Bone marrow (tissue), 2 donors: Measurements from ENCODE around the gene GJA1.
"Not testable (repeated sequence)": the region's sequence is repeated elsewhere in the genome, so short reads cannot be mapped to it uniquely, and the experiment has no call there.

ENCODE experiments used
- DNase-seq, 2 donors: peaks; one replicate each; lab custom pipeline; 2025; lab: John Stamatoyannopoulos, UW

GJA1 gene

GRCh38 chr6:121435444-121436069 lies at the start of gene GJA1:
TSS of gene GJA1 (plus strand) at chr6:121435646. CDS start at chr6:121446848, 11,202 bp downstream.
- DNase-seq, result no peak

DNA sequence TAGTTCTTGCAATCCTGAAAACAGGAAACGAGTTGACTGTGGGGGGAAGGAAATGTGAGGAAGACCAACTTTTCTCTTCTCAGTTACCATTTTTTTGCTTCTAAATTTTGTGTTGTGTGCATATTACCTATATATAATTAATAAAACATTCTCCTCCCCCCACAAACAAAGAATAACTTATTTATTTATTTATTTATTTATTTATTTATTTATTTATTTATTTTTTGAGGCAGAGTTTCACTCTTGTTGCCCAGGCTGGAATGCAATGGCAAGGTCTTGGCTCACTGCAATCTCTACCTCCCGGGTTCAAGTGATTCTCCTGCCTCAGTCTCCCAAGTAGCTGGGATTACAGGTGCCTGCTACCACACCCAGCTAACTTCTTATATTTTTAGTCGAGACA lies 48.9 kb upstream of the GJA1 start:
- not testable (repeated sequence) for DNase-seq

GRCh38 chr6:121389419-121389818 lies 46.0 kb upstream of the GJA1 start:
- no peak for DNase-seq

DNA sequence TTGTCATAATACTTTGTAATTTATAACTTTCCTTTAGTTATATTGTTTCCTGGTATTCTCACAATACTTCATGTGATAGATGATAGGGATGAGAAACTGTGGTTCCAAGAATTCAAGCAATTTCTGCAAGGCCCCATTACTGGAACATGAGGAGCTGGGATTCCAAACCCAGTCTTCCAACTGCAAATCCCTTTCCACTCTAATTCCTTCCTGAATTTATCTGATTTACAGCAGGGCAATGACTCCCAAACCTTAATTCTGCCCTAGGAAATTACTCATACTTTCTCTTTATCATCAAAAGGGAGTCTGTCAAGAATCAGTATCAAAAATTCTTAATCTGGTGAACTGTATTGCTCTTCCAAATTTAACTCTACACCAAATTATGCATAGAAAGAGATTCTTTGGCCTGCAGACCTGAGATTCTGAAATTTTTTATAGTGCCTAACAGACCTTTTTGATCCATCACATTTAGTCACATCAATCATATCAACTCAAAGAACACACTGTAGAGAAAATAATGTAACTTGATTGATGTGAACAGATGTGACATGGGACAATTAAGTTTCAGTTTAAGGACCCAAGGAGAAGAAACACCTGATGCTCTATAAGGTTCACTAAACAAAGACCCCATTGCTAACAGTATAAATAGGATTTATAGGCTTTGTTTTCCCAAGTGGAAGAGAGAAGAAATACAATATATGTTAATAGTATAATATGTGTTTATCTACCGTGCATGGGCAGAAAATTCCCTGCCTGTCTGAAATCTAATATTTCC lies 41.5 kb upstream of the GJA1 start:
- no peak for DNase-seq

- DNase-seq, result no peak
Observed at GRCh38 chr6:121395736-121396135, 39.7 kb upstream of the GJA1 start.

DNA sequence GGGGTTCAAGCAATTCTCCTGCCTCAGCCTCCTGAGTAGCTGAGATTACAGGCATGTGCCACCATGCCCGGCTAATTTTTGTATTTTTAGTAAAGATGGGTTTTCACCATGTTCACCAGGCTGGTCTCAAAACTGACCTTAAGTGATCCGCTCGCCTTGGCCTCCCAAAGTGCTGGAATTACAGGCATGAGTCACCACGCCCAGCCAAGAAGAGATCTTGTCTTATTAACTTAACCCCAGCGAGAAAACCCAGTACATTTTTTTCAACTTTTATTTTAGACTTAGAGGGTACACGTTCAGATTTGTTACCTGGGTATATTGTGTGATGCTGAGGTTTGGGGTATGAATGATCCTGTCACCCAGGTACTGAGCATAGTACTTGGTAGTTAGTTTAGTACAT lies 38.3 kb upstream of the GJA1 start:
- DNase-seq, result not testable (repeated sequence)

DNA sequence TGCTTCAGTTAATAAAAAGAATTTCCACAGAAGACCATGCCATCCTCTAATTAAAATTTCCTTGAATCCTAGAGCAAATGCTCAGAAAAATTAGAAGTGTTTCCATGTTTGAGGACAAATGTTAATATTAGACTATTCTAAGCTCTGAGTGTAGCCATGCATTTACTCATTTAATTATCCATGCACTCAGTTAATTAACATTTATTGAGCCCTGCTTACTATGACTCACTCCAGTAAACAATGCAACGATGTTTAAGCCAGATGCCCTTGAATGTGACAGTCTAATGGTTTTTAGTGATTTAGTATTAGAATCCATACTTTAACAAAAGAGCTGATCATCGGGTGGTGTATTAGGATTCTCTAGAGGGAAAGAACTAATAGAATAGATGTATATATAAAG lies 37.3 kb upstream of the GJA1 start:
- no peak for DNase-seq

GRCh38 chr6:121399966-121400365 lies 35.5 kb upstream of the GJA1 start:
- no peak for DNase-seq

DNA sequence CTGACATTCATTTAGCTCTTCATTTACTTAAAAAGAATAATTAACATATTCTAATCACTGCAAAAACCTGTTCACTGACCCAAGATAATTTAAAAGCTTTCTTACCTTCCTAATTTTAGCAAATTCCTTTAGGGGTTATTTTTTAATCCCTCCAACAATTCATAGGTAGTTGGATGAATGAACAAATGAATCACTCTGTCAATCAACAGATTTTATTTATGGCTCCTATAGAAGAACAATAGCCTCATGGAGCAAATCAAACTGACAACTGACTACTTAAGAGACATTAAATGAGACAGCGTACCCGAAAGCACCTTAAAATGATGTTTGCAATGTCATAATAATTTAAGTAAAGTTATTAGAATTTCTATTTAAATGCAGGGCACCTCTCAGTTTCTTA lies 31.5 kb upstream of the GJA1 start:
- no peak for DNase-seq

DNA sequence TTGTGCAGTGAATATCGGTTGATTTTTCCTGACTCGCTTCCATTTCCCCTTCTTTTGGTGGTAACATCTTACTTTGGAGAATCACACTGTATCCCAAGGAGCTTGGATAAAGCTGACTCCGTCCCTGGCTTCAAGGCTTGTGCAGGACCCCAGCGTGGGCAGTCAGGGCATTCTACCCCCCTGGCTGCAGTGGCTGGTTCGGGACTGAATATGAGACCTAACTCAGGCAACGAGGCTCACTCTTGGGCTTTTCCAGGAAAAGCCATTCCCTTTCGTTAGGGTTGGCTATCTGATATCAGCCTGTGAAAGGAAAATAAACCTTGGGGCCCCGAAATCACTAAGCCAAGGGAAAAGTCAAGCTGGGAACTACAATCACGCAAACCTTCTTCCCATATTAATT lies 30.1 kb upstream of the GJA1 start:
- DNase-seq, result no peak

- no peak for DNase-seq
Observed at GRCh38 chr6:121408321-121408720, 27.1 kb upstream of the GJA1 start.

- no peak for DNase-seq
Observed at GRCh38 chr6:121413879-121414278, 21.6 kb upstream of the GJA1 start.

DNA sequence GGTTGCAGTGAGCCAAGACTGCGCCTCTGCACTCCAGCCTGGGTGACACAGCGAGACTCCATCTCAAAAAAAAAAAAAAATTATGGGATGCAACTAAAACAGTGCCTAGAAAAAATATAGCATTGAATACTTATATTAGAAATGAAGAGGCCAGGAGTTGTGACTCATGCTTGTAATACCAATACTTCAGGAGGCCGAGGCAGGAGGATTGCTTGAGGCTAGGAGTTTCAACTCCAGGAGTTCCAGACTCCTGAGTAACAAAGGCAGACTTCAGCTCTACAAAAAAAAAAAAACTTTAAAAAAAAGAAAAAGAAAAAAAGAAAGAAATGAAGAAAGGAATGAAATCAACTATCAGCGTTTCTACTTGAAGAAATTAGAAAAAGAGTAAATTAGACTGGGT lies 17.1 kb upstream of the GJA1 start:
- no peak for DNase-seq

DNA sequence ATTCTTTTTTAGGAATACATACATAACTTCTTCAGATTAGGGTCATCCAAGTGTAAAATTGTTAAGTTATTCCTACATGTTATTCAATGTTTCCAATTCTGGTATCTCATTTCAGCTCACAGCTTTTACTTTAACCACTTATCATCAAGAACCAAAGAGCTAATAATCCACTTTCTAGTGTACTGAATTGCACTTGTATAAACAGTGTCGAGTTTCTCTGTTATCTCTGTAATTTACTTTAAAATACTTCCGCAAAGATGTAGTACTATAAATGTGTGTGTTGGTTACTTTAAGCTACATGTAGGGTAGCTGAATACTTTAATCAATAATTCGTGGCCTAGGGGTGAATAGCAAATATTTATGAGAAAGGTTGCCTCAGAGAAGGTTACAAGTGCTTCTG lies 8.8 kb upstream of the GJA1 start:
- no peak for DNase-seq

DNA sequence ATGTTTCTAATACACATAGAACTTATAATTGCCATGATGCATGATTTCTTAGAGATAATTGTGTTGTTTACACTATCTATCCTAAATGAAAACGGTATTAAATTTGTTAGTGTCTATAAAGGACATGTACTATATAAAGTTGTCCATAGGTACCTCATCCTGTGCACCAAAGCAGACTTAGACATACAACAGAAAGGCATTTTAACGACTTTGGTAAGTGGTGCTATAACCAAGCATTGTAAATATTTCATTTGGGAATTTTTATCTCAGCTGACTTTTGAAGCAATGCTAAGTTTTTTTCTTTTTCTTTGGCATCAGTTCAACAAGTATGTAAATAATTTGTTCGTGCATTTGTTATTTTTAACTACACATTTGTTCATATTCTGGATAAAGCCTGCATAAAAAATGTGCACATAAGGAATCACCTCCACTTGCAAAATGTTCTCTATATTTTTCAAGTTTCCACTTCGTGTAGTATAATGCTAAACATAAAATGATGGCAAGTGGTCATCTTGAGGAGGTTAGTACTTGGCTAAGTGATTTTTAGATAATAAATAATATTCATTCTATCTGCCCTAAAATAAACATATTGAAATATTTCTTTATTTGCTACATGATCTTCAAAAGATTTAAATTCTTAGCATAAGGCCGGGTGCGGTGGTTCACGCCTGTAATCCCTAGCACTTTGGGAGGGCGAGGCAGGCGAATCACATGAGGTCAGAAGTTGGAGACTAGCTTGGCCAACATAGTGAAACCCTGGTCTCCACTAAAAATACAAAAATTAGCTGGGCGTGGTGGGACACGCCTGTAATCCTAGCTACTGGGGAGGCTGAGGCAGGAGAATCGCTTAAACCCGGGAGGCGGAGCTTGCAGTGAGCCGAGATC lies 6.3 kb upstream of the GJA1 start:
- DNase-seq, result no peak

GRCh38 chr6:121430514-121431460 lies 4.7 kb upstream of the GJA1 start:
- no peak for DNase-seq

- DNase-seq, result not testable (repeated sequence)
Observed at GRCh38 chr6:121431776-121432175, 3.7 kb upstream of the GJA1 start.

GRCh38 chr6:121434037-121434770 lies 1.2 kb upstream of the GJA1 start:
- no peak for DNase-seq

GRCh38 chr6:121436274-121436857 lies 920 bp downstream of the GJA1 start:
- DNase-seq, result no peak
